ENCODE results near the gene GINS2.

DNA sequence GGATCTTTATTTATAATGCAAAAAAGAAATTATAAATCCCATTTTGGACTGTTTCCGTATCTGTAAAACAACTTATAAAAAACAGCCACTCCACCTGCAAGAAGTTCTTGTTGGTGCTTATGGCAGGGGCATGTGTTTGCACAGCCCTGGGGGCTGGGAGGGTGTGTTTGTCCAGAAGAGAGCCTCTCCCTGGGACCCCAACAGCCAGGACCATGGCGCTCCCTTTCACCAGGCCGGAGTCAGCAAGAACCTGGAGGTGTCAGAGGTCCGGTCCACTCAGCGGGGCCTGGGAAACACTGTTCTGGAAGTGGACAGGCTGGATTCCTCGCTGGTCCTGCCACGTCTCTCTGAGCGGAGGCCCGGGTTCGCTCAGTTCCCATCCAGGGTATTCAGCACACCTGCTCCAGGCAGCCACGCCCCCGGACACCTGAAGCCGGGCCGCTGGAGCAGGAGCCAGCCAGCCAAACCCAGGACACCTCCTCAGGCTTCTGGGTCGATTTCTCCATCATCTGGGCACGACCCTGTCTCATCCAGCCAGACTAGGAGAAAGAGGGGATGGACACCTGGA is 18.9 kb upstream of the GINS2 start:
- TF ChIP-seq, protein P1, sequence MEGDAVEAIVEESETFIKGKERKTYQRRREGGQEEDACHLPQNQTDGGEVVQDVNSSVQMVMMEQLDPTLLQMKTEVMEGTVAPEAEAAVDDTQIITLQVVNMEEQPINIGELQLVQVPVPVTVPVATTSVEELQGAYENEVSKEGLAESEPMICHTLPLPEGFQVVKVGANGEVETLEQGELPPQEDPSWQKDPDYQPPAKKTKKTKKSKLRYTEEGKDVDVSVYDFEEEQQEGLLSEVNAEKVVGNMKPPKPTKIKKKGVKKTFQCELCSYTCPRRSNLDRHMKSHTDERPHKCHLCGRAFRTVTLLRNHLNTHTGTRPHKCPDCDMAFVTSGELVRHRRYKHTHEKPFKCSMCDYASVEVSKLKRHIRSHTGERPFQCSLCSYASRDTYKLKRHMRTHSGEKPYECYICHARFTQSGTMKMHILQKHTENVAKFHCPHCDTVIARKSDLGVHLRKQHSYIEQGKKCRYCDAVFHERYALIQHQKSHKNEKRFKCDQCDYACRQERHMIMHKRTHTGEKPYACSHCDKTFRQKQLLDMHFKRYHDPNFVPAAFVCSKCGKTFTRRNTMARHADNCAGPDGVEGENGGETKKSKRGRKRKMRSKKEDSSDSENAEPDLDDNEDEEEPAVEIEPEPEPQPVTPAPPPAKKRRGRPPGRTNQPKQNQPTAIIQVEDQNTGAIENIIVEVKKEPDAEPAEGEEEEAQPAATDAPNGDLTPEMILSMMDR (IDR thresholded peaks at IDR 0.05; ENCODE audit: low read length): no peak
- no peak for TF ChIP-seq EZH2 (IDR thresholded peaks at IDR 0.05; ENCODE audit: borderline replicate concordance, low read length)

Data from OCI-LY1 (cell line).